Breast epithelium (tissue), 4 donors: ENCODE results near the gene WDR91. TPM values are rescaled to one million over a fixed set of nuclear protein-coding genes. Genes with fewer than 3 reads are reported as not detected.

Experiments used
- DNase-seq, 2 donors: peaks; one replicate each; pipeline ENCODE4 v3.0.0-alpha.2; 2019; ENCODE audit warnings: low spot score in 2 of 2
- H3K27ac ChIP-seq, 2 donors: fragments of 200-600 bp; sonication (generic) in 1 of 2; one replicate each; pipeline ENCODE4 v1.5.1; 2016 to 2019; ENCODE audit warnings: mild to moderate bottlenecking in 1 of 2
- H3K27me3 ChIP-seq, 2 donors: fragments of 200-600 bp; sonication (generic) in 1 of 2; one replicate each; pipeline versions ENCODE4 v1.5.1 to v1.6.0; 2017 to 2019; ENCODE audit warnings: control low read depth in 1 of 2, mild to moderate bottlenecking in 1 of 2
- H3K36me3 ChIP-seq: fragments of 200-600 bp; one replicate; pipeline ENCODE4 v1.5.1; 2019
- H3K4me1 ChIP-seq, 2 donors: fragments of 200-600 bp; sonication (generic); one replicate each; pipeline ENCODE4 v1.5.1; 2016 to 2019; ENCODE audit warnings: control low read depth in 1 of 2
- H3K4me3 ChIP-seq, 3 donors: fragments of 200-600 bp; sonication (generic); 1 replicate in 2 of 3; 2 replicates in 1 of 3; pipeline ENCODE4 v1.5.1; 2016 to 2019; ENCODE audit warnings: mild to moderate bottlenecking in 3 of 3, moderate library complexity in 2 of 3
- H3K9me3 ChIP-seq, 2 donors: fragments of 200-600 bp; sonication (generic) in 1 of 2; one replicate each; pipeline ENCODE4 v1.5.1; 2016 to 2019; ENCODE audit warnings: control low read depth in 1 of 2
- POLR2A ChIP-seq: fragments of 450-650 bp; IDR thresholded peaks from one replicate; pipeline ENCODE4 v1.6.1; 2016; ENCODE audit warnings: antibody characterized with exemption, mild to moderate bottlenecking, moderate library complexity
- POLR2AphosphoS5 ChIP-seq, 3 donors: sonication (generic); formaldehyde crosslinking; IDR thresholded peaks; one replicate each; pipeline ENCODE4 v1.6.1; 2017; ENCODE audit warnings: antibody characterized with exemption in 3 of 3
- intact Hi-C: fragments of 100-400 bp; cut with DNase I; formaldehyde crosslinking; loops from one replicate; pipeline ENCODE4 v1.15.1; 2023; ENCODE audit warnings: low total_unique reads
- total RNA-seq, 3 donors: library from RNA; depleted of rRNA; stranded (reverse); fragments of >200 nt; gene quantifications; one replicate each; pipeline ENCODE4 v1.1.0, GENCODE V29; 2016
- TF ChIP-seq, protein P1 (sequence below), 3 donors: fragments of 450-650 bp; IDR thresholded peaks; one replicate each; pipeline ENCODE4 v1.5.1; 2016 to 2017; ENCODE audit warnings: antibody characterized with exemption in 3 of 3, mild to moderate bottlenecking in 3 of 3, moderate library complexity in 3 of 3

Gene WDR91
- total RNA-seq, 3 donors from 2014 or later: 21.4 to 26.5 (median 23.1) TPM

GRCh38 chr7:135186841-135187253 lies 24.5 kb downstream of the WDR91 start:
- no peaks in the 10 kb centered on the region for H3K27me3 ChIP-seq
- DNase-seq: no peak
- no peaks in the 10 kb centered on the region for H3K4me1 ChIP-seq
- TF ChIP-seq POLR2AphosphoS5 (IDR thresholded peaks at IDR 0.05) (no peak), POLR2A (no peak)
- TF ChIP-seq, protein P1, sequence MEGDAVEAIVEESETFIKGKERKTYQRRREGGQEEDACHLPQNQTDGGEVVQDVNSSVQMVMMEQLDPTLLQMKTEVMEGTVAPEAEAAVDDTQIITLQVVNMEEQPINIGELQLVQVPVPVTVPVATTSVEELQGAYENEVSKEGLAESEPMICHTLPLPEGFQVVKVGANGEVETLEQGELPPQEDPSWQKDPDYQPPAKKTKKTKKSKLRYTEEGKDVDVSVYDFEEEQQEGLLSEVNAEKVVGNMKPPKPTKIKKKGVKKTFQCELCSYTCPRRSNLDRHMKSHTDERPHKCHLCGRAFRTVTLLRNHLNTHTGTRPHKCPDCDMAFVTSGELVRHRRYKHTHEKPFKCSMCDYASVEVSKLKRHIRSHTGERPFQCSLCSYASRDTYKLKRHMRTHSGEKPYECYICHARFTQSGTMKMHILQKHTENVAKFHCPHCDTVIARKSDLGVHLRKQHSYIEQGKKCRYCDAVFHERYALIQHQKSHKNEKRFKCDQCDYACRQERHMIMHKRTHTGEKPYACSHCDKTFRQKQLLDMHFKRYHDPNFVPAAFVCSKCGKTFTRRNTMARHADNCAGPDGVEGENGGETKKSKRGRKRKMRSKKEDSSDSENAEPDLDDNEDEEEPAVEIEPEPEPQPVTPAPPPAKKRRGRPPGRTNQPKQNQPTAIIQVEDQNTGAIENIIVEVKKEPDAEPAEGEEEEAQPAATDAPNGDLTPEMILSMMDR (IDR thresholded peaks at IDR 0.05): no peak
- intact Hi-C loops: no loop called here
- H3K4me3 ChIP-seq: no peak overlapping the region
- peaks cover 21% of the 10 kb centered on the region for H3K36me3 ChIP-seq
- H3K9me3 ChIP-seq: peaks cover 10 to 12% of the 10 kb centered on the region in 2 donors
- H3K27ac ChIP-seq: no peak overlapping the region

- Histone ChIP-seq H3K4me1 (no peaks in the 10 kb centered on the region), H3K36me3 (peaks cover 27% of the 10 kb centered on the region), H3K27ac (no peak overlapping the region), H3K4me3 (no peak overlapping the region), H3K27me3 (no peaks in the 10 kb centered on the region), H3K9me3 (peaks cover 17 to 18% of the 10 kb centered on the region in 2 donors)
- intact Hi-C loops: no loop called here
- DNase-seq: no peak
- TF ChIP-seq POLR2AphosphoS5 (IDR thresholded peaks at IDR 0.05) (no peak), POLR2A (no peak)
- TF ChIP-seq, protein P1 (IDR thresholded peaks at IDR 0.05): no peak
Measured at GRCh38 chr7:135186261-135186540, 25.1 kb downstream of the WDR91 start.

GRCh38 chr7:135185471-135186260 lies 25.7 kb downstream of the WDR91 start:
- intact Hi-C loops: no loop called here
- TF ChIP-seq POLR2A: no peak
- TF ChIP-seq, protein P1 (IDR thresholded peaks at IDR 0.05): no peak
- TF ChIP-seq POLR2AphosphoS5 (IDR thresholded peaks at IDR 0.05): no peak
- Histone ChIP-seq H3K9me3 (peaks cover 21 to 23% of the 10 kb centered on the region in 2 donors), H3K27ac (no peak overlapping the region), H3K36me3 (peaks cover 27% of the 10 kb centered on the region), H3K4me1 (no peaks in the 10 kb centered on the region), H3K27me3 (no peaks in the 10 kb centered on the region), H3K4me3 (no peak overlapping the region)
- DNase-seq: no peak

DNA sequence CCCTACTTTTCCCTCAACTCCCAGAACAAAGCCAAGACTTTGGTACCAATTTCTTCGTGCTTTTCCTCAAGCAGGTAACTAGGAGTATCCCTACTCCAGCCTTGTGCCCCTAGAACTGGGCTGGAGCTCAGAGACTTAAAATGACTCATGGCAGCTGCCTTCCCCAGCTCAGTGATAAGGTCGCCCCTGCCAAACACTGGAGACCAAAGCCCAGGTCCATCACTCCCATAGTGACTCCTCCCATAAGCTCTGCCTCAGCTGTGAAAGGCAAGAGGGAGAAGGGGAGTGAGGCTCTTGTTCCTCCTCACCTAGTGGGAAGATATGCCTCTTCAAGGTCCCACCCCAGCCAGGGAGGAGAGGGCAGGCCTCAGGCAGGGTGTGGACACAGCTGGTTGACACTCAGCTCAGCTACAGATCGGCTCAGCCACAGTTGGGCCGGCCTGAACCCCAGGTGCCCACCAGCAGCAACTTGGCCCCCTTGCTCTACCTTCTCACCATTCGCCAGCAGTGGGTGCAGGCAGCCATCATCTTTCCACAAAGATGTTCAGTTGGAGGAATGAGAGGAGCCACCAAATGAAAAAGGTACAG lies 27.0 kb downstream of the WDR91 start:
- Histone ChIP-seq H3K27ac (no peak overlapping the region), H3K27me3 (no peaks in the 10 kb centered on the region)

GRCh38 chr7:135183478-135183877 lies 27.8 kb downstream of the WDR91 start:
- DNase-seq: no peak
- no peaks in the 10 kb centered on the region for H3K27me3 ChIP-seq
- H3K9me3 ChIP-seq: peaks cover 21 to 29% of the 10 kb centered on the region in 2 donors
- intact Hi-C loops: no loop called here
- TF ChIP-seq POLR2A: no peak
- H3K4me3 ChIP-seq: no peak overlapping the region
- H3K27ac ChIP-seq: no peak overlapping the region
- H3K4me1 ChIP-seq: no peaks in the 10 kb centered on the region
- H3K36me3 ChIP-seq: peaks cover 27% of the 10 kb centered on the region

More for the DNA sequence above, 27.0 kb downstream of the WDR91 start:
- no peak overlapping the region for H3K4me3 ChIP-seq
- DNase-seq: no peak
- peaks cover 27% of the 10 kb centered on the region for H3K36me3 ChIP-seq
- intact Hi-C loops: no loop called here
- H3K9me3 ChIP-seq: peaks cover 21 to 29% of the 10 kb centered on the region in 2 donors
- no peaks in the 10 kb centered on the region for H3K4me1 ChIP-seq
- TF ChIP-seq POLR2AphosphoS5 (IDR thresholded peaks at IDR 0.05) (no peak), POLR2A (no peak)
- TF ChIP-seq, protein P1 (IDR thresholded peaks at IDR 0.05): no peak
